Stimulated activated CD4-positive, alpha-beta T cell treated with anti-CD3 and anti-CD28 coated beads, Interleukin-1b, Interleukin-23, amount 100 ng/mL, for 24 hours (primary cell): ENCODE results near the gene GSE1.
A peak's percentile ranks its signal among the peaks of the same experiment; 100 is the strongest.

ENCODE experiments used
- DNase-seq, 4 experiments: peaks; one replicate each; pipeline ENCODE4 v3.0.0-alpha.2; 2020; ENCODE audit warnings: low read depth in 4 of 4, low spot score in 1 of 4

The GSE1 gene

DNA sequence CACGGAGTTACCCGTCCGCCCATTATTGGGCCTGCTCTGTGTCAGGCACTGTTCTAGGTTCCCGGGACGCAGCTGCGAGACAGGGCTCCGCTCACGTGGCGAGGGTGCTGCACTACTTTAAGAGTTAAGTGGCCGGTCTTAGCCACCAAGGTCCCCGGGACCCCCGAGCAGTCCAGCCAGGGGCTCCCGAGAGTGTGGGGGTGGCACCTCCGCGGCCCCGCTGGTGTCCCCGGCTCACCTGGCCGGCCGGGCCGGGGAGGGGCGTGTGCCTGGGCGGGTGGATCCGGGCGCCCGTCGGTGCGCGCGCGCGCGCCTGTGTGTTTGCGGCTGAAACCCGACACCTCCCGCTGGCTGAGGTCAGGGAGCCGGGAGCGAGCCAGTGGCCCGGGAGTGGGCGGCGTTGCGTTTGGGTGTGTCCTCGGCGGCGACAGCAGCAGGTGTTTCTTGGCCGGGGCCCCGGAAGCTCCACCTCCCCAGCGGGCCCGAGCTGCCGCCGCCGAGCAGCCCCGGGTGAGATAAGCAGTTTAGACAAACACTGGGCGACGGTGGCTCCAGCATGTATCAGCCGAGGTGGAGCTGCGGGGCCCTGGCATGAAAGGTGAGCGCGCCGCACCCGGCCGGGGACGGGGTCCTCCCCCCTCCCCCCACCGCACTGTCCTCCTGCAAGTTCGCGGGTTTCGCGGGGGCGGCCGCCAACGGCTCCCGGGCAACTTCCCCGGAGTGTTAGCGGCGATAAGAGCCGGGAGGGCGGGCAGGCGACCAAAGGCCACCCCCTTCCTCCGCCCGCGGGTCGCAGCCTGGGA is at the start of gene GSE1:
GSE1 (plus strand) TSS at position 522 of the 803 bp plus-strand sequence; CDS start at position 592, 70 bp downstream.
- DNase-seq: peak in 2 of 4 experiments; percentile 37 to 61

DNA sequence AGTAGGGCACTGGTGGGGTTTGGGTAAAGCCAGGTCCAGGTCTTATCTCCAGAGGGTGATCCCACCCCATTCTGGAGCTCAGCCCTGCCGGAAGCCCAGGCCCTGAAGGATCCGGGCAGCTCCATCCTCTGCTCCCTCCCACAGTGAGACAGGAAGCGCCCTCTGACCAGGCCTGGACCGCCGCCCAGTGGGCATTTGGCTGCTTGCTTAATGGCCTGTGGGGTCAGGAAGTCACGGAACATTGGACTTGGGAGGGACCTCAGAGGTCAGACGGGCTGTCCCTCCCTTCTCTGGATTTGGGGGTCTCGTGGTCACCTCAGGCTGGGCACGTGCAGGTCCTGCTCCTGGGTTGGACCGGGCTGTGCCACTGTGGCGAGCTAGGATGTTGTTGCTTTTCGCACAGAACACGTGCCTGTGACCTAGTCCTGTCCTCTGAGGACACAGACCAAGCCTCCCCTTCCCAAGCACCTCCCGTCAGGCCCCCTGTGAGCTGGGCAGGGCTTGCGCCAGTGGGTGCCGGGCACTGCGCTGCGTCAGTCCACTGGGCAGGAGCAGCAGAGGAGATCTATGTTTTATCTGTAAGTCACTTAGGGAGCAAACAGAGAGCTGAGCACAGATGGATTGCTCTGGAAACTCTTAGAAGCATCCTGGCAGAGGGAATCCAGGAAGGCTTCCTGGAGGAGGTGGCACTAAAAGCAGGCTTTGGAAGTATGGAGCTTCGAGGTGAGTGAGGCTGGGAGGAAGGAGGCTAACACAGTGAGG is 49.4 kb upstream of the GSE1 start:
- no peak for DNase-seq

DNA sequence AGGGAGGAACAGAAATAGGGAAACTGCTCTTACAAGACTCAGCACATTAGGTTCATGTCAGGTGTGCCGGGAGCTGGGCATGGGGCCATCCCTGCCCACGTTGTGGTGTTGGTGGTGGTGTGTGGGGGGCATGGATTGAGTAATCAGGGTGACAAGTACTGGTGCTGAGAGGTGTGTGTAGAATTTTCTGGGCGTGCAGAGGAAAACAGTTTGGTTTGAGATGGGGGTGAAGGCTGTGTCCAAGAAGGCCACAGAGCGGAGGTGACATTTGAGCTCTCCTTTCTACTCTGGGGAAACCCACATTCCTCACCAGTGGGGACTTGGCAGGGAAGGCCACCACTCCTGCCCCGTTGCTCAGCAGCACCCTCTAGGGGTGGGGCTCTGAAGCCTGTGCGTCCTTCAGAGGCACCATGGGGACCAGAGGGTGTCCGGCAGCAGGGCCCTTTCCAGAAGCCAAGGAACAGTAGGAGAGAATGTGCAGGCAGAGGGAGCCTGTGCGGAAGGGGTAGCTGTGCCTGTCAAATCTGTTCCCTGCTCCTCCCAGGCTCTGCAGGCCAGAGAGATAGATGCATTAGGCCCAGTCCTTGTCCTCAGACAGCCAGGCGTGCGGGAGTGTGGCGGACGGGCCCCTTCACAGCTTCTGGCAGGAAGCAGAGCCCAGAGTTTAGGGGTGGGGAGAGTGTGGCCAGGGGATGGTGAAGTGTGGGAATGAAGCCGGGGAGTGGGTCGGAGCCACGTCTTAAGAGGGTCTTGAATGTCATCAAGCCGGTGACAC is 48.7 kb upstream of the GSE1 start:
- peak in 1 of 4 experiments; percentile 24 for DNase-seq

DNA sequence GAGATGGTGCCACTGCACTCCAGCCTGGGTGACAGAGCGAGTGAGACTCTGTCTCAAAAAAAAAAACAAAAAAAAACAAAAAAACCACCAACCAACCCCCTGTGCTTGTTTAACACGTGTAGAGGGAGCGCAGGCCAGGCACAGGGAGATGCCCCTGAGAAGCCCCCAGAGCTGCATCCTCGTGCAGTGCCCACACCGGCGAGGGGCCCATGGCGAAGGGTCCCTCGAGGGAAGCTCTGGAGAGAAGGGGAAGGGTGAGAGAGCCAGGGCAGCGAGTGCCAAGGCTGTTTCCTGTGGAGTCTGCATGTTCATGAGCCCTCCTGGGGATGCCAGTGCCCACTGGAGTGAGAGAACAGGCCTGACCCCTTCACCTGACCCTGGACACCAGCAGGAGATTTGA is 47.8 kb upstream of the GSE1 start:
- DNase-seq: no peak

DNA sequence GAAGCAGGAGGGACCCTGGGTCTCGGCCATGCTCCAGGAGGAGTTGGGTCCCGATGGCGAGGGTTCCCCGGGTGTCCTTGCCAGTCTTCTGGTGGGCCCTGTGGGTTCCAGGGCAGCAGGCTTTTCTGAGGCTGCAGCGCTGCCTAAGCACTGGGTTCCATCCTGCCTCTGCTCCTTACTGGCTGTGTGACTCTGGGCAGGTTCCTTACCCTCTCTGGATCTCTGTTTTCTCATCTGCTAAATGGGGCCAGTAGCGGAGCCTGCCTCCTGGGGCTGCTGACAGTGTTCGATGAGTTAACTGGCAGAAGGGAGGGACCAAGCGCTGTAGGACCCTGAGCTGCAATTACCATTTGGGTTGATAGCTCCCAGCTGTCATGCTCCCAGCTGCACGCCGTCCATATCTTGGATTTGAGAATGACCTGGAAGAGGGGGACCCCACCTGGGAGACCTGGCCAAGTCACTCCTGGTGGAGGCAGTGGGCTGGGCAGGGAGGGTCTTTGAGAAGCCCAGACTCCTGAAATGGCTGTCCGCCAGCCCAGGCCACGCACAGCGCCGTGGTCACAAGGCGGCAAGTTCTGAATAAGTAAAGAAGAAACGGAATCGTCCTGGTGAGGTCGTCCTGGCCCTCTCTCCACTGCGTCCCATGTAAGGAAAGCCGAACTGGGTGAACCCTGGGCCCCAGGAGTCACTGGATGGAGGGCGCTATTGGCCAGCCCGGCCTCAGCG is 47.2 kb upstream of the GSE1 start:
- no peak for DNase-seq

DNA sequence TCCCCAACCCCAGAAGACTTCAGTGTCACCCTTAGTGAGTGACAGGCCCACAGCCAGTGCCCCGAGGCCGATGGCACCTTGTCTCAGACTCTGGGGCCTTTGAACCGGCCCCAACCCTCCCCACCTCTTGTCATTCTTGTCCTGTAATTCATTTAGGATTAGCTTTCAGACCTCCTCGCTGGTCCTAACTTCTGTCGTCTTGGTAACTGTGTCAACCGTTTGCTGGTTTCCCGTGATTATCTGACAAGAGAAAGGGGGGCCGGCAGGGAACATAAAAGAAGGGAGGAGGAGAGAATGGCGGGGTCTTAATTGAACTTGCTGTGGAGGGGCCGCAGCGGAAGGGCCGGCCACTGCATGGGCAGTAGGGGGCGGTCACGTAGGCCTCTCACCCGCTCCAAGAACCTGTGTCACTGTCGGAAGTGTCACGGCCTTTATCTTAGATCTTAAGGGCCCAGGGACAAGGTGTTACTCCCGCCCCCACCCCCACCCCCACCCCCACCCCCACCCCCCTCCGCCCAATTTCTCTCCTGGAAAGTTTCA is 46.5 kb upstream of the GSE1 start:
- DNase-seq: no peak

DNA sequence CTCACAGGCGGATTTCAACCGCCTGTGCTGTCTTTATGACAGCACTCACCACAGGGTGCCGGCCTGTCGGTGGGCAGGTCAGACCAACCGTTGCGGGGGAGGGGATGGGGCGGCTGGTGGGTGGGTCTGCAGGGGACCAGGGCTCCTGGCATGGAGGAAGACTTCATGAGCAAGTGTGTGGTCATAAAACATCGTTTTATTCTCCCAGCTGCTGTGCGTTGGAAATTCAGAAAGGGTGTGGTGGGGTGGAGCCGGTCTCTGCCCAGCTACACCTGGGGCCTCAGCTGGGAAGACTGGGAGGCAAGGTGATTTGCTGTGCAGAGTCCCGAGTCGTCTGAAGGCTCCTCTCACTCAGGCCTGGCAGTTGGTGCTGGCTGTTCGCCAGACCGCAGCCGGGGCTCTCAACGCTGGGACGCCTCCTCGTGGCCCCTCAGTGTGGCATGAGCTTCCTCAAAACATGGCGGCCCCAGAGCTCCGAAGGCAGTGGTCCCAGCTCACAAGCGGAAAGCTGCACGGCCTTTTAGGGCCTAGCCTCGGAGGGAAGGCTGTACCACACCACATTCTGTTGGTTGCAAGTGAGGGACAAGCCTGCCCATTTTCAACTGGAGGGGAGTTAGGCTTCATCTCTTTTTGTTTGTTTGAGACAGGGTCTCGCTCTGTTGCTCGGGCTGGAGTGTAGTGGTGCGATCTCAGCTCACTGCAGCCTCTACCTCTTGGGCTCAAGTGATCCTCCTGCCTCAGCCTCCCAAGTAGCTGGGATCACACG is 45.8 kb upstream of the GSE1 start:
- no peak for DNase-seq

DNA sequence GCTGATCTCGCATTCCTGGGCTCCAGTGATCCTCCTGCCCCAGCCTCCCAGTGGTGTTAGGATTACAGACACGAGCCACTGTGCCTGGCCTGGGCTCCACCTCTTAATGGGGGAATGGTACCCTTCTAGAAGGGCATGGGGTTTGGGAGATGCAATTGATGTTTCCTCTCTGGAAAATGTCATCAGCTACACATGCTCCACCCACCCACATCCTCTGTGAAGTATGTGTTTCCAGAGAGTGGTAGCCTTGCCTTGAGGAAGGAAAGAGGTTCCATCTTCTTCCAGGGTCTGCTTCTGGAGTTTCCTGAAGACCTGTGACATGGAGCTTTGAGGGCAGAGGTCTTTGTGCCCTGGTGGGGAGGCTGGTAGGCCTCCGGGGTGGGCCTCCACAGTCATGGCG is 45.2 kb upstream of the GSE1 start:
- DNase-seq: no peak

DNA sequence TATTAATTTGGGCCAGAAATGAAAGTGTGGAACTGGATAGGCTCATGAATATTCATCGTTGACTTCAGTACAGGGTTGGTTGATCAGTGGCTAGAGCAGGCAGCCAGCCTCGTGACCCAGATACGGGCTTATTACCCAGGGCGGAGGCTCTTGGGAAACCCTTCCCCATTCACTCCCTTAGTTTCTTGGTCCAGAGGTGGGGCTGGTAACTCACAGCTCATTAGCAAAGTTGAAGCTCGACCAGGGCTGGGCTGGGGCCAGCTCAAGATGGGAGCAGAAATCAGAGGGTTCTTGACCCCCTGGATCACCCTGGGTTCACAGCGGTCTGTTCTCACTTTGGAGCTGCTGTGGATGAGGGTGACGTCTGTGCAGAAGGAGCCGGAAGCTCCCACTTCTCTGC is 44.6 kb upstream of the GSE1 start:
- DNase-seq: no peak

DNA sequence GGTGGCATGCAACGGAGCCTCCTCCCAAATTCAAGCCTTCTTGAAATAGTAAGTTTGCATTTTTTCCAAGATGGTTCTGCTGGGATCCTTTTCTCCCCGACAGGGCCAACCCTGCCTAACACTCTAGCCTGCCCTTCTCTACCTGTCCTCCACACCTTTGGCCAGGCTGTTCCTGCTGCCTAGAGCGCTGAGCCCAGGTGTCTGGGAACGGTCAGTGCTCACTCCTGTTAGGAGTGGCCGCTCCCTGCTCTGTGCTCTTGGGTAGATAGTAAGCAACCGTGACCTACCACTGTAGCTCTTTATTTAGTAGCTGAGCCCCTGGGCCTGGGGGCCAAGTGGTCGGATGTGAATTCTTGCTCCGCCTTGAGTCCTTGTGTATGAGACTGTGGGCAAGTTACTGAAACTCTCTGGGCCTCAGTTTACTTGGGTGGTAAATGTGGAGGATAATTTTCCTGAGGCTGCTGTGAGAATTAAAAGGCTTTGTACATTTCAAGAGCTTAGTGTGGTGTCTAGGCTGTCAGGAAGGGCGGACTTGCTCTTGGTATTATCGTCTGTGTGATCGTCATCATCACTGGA is 44.0 kb upstream of the GSE1 start:
- no peak for DNase-seq

DNA sequence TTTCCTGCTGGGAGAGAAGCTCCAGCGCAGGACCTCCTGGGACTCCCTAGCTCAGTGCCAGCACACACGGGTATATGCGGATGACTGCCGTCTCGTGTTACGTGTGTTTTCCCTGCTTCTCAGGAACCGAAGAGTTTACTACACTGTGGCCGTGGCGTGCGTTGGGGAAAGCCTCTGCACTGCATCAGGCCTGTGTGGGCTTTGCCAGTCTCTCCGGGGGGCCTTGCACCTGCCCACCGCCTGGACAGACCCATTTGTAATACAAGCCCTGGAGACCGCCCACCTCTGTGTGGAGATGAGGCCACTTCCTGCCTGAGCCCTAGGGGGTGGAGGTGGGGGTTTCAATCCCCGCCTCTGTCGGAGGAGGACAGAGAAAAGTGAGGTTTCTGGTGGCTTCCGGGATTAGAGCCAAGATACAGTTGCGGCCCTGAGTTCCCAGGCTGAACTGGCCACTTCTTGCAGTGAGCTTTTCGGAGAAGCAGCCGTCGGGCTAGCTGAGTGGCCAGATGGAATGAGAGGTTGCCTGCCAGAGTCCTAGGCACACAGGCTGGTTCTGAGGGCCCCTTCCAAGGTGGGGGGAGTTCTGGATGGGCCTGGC is 43.4 kb upstream of the GSE1 start:
- DNase-seq: no peak

DNA sequence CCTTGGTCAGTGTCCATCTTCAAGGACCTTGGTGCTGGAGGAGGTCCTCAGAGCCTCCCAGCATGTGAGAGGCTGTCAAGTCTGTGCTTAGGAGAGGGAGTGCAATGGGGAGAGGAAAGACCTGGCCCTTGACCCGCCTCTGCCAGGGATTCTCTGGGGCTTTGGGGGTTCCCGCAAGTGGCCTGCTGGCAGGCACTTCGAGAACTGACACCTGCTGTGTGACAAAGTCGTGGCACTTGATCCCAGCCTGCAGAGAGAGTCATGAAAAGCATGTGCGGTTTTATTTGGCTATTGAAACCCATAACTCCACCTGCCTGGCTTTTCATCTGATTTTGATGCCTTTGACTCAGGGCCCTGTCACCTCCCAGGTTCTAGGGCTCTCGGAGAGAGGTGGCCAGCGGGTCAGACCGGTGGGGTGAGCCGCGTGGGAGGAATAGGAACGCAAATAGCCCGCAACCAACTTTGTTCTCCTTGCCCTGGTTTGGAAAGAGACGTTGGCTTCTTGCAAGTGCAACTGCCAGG is 42.8 kb upstream of the GSE1 start:
- peak in 1 of 4 experiments; percentile 14 for DNase-seq

DNA sequence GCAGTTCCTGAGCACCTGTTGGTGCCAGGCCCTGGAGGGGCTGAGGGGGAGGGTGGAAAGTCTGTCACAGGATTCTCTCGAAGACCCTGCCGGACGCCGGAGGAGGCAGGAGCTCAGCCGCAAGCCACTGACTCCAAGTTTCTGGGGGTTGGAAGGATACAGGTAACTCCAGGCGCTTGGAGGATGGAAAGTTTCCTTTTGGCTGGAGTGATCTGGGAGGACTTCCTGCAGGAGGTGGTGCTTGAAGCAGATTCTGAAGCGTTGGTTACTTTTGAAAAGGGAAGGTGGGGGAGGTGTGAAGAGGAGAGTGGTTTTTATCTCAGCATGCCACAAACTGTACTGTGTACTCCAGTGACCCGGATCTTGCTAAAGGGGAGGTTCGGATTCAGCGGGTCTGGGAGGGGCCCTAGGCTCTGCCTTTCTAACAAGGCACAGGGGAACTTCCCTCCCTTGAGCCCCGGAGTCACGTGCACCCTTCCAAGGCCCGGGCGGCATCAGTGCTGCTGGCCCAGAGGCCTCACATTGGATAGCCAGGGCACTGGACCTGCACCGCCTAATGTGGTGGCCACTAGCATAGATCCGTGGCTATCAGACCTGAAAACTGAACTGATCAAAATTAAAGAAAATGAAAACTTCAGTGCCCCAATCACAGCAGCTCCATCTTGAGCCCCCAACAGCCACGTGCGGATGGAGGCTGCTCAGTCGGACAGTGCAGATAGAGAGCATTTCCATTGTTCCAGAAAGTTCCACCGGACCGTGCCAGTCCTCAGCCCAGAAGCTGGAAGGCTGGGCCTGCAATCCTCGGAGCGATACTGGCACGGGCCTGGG is 42.2 kb upstream of the GSE1 start:
- no peak for DNase-seq

DNA sequence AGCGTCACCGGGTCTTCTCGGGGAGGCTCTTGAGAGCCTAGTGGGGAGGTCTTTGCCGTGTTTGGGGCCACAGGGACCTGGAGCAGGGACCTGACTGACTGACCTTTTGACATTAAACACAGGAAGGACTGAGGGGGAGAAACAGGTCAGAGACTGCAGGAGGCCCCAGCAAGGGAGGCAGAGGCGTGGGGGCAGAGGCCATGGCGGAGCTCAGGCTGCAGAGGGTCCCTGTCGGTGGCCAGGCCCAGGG is 41.6 kb upstream of the GSE1 start:
- no peak for DNase-seq

DNA sequence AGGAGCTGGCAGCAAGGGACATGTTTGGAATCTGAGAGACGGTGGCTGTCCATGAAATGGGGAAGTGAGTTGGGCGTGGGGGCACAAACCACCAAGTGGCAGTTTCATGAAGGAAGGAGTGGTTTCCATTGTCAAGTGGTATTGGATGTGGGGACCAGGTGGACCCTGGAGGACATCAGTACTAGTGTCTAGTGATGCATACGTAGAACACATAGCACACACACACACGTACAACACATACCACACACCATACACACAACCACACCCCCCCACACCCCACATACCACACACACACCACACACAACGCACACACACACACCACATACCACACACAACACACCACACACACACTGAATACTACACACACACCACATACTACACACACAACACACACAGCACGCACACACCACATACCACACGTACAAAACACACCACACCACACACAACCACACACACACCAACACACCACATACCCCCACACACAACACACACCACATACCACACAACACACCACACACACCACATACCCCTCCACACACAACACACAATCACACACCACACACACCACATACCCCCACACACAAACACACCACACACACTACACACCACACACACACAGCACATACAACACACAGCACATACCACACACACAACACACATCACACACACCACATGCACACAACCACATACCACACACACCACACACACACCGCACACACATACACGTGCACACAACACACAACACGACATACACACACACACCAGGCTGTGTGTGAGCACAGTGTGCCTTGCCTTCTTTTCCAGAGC is 41.1 kb upstream of the GSE1 start:
- no peak for DNase-seq

DNA sequence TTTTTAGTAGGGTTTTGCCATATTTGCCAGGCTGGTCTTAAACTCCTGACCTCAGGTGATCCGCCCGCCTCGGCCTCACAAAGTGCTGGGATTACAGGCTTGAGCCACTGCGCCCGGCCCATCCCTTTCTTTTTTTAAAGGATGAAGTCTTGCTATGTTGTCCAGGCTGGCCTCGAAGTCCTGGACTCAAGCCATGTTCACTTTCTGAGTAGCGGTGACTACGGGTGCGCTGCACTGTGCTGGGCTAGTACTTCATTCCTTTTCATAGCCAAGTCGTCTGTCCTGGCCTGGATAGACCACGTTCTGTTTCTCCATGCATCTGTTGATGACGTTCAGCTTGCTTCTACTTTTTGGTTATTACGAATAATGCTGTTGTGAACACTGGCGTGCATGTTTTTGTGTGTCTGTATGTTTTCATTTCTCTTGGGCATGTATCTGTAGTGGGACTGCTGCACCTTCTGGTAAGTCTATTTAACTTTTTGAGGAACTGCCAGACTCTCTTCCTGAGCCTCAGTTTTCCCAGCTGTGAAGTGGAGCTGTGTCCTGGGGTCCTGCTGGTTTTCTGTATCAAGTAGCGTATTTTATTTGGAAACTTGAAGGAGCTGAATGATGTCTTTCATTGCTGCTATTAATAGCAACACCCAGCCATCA is 40.0 kb upstream of the GSE1 start:
- DNase-seq: no peak
